Mesendoderm (in vitro differentiated cells): Measurements from ENCODE around the gene PTPRJ.

Source experiments
- DNase-seq: peaks from one replicate; pipeline ENCODE4 v3.0.0; 2013
- H2AK5ac ChIP-seq: 2 replicates; pipeline ENCODE4 v1.6.1; 2013; ENCODE audit warnings: low read length, inconsistent platforms
- H2BK120ac ChIP-seq: 2 replicates; pipeline ENCODE4 v1.6.1; 2013; ENCODE audit warnings: low read depth, mild to moderate bottlenecking, low read length, moderate library complexity, mixed read lengths
- H2BK15ac ChIP-seq: replicated peaks from 2 replicates; pipeline ENCODE4 v1.6.1; 2013; ENCODE audit warnings: low read depth, mild to moderate bottlenecking, moderate library complexity
- H2BK5ac ChIP-seq: 2 replicates; pipeline ENCODE4 v1.6.1; 2013; ENCODE audit warnings: low read length, inconsistent platforms
- H3K18ac ChIP-seq: 2 replicates; pipeline ENCODE4 v1.6.1; 2013; ENCODE audit warnings: mild to moderate bottlenecking, low read length, mixed read lengths
- H3K23ac ChIP-seq: one replicate; pipeline ENCODE4 v1.6.1; 2013; ENCODE audit warnings: low read length
- H3K27ac ChIP-seq: 2 replicates; pipeline ENCODE4 v1.5.1; 2013; ENCODE audit warnings: low read depth, mild to moderate bottlenecking, inconsistent platforms, low read length, moderate library complexity
- H3K27me3 ChIP-seq: 2 replicates; pipeline ENCODE4 v1.6.1; 2013; ENCODE audit warnings: low read length, control low read depth, mild to moderate bottlenecking, inconsistent platforms; ENCODE audit not compliant: insufficient read depth, poor library complexity
- H3K36me3 ChIP-seq: 2 replicates; pipeline ENCODE4 v1.6.1; 2013; ENCODE audit warnings: low read length, inconsistent platforms; ENCODE audit not compliant: control insufficient read depth, insufficient read depth
- H3K4ac ChIP-seq: one replicate; pipeline ENCODE4 v1.6.1; 2013; ENCODE audit warnings: low read depth, mild to moderate bottlenecking, low read length, moderate library complexity
- H3K4me1 ChIP-seq: 2 replicates; pipeline ENCODE4 v1.6.1; 2013; ENCODE audit warnings: low read depth, low read length, inconsistent platforms; ENCODE audit not compliant: control insufficient read depth
- H3K4me2 ChIP-seq: 2 replicates; pipeline ENCODE4 v1.6.1; 2013; ENCODE audit warnings: low read length
- H3K4me3 ChIP-seq: 2 replicates; pipeline ENCODE4 v1.5.1; 2013; ENCODE audit warnings: mild to moderate bottlenecking, low read length
- H3K56ac ChIP-seq: one replicate; pipeline ENCODE4 v1.6.1; 2013; ENCODE audit warnings: low read length
- H3K79me1 ChIP-seq: 2 replicates; pipeline ENCODE4 v1.6.1; 2013; ENCODE audit warnings: low read length, inconsistent platforms
- H3K79me2 ChIP-seq: 2 replicates; pipeline ENCODE4 v1.6.1; 2013; ENCODE audit warnings: mild to moderate bottlenecking, low read length; ENCODE audit not compliant: control insufficient read depth, insufficient read depth
- H3K9ac ChIP-seq: 2 replicates; pipeline ENCODE4 v1.6.1; 2013; ENCODE audit warnings: low read length, inconsistent platforms
- H4K5ac ChIP-seq: one replicate; pipeline ENCODE4 v1.6.1; 2013; ENCODE audit warnings: low read length
- H4K8ac ChIP-seq: one replicate; pipeline ENCODE4 v1.6.1; 2013; ENCODE audit warnings: low read depth, mild to moderate bottlenecking, control low read depth, low read length, moderate library complexity
- WGBS: extraction: QIAGEN DNeasy Blood & Tissue Kit; methylation state at CpG from one replicate; pipeline ENCODE4 v1.1.7; 2013; ENCODE audit warnings: low lambda C conversion rate, missing lambda C conversion rate; ENCODE audit not compliant: insufficient coverage; ENCODE audit errors: extremely low coverage; 5-methylcytosine and 5-hydroxymethylcytosine counted together

Gene PTPRJ

GRCh38 chr11:48087974-48088681 is 107.8 kb downstream of the PTPRJ start:
- Histone ChIP-seq H2AK5ac (no peak overlapping the region), H4K5ac (no peak overlapping the region), H3K36me3 (no peaks in the 10 kb centered on the region), H3K27me3 (no peaks in the 10 kb centered on the region), H3K4me1 (peaks cover 2% of the 10 kb centered on the region), H3K56ac (no peak overlapping the region), H3K4ac (no peak overlapping the region), H3K27ac (no peak overlapping the region), H3K9ac (no peak overlapping the region), H3K79me2 (no peaks in the 10 kb centered on the region), H2BK5ac (no peak overlapping the region), H3K23ac (no peak overlapping the region), H4K8ac (no peak overlapping the region), H3K18ac (no peak overlapping the region), H2BK15ac (no peak overlapping the region), H3K79me1 (peaks cover 2% of the 10 kb centered on the region), H2BK120ac (no peak overlapping the region), H3K4me2 (no peak overlapping the region), H3K4me3 (no peak overlapping the region)
- no peak for DNase-seq
- no CpG with 5 or more reads among the region's 6 CpGs for WGBS

DNA sequence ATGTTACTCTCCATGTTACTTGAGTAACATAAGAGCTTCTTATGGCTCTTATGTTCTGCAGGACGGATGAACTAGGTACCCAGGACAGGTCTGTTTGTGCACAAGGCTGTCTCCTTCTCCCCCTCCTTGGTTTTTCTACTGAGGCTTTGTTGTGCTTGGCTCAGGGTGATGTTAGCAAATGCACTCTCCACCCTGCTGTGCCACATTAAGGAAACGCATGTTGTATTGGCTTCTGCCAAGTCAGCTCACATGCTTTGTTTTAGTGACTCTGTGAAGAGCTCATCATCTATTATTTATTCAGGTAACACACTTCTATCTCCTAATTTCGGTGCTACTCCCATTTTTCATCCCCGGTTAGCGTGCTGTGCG is 108.3 kb downstream of the PTPRJ start:
- Histone ChIP-seq H3K4me2 (no peak overlapping the region), H3K4ac (no peak overlapping the region), H3K23ac (no peak overlapping the region), H3K18ac (no peak overlapping the region), H3K79me2 (no peaks in the 10 kb centered on the region), H3K4me3 (no peak overlapping the region), H3K36me3 (no peaks in the 10 kb centered on the region), H2BK5ac (no peak overlapping the region), H4K5ac (no peak overlapping the region), H3K79me1 (peaks cover 2% of the 10 kb centered on the region), H3K56ac (no peak overlapping the region), H3K27me3 (no peaks in the 10 kb centered on the region), H3K9ac (no peak overlapping the region), H2BK120ac (no peak overlapping the region), H4K8ac (no peak overlapping the region), H3K27ac (no peak overlapping the region), H2AK5ac (no peak overlapping the region), H3K4me1 (peaks cover 2% of the 10 kb centered on the region), H2BK15ac (no peak overlapping the region)
- no peak for DNase-seq
- WGBS, result no CpG with 5 or more reads among the region's 6 CpGs

DNA sequence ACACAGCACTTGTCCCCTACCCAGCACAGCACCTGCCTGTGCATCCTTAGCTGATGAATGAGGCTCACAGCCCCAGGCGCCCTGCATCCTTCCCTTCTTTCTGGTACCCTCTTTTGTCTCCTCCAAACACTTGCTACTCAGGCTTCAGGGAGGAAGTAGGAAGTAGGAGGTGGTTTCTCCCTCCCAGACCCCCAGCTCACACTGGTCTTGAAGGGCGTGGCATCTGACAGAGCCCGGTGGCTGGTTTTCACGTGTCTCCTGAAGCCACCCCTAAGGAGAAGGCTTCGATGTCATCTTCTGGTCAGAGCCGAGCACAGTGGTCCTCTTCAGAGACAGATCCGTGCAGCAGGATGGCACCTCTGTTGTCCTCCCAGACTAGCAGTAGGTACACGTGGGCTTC is 109.8 kb downstream of the PTPRJ start:
- Histone ChIP-seq H3K36me3 (no peaks in the 10 kb centered on the region), H3K18ac (no peak overlapping the region), H2BK15ac (no peak overlapping the region), H3K27ac (no peak overlapping the region), H3K4ac (no peak overlapping the region), H3K4me1 (peaks cover 2% of the 10 kb centered on the region), H3K4me3 (no peak overlapping the region), H3K56ac (no peak overlapping the region), H3K9ac (no peak overlapping the region), H3K27me3 (no peaks in the 10 kb centered on the region), H2BK5ac (no peak overlapping the region), H2AK5ac (no peak overlapping the region), H4K8ac (no peak overlapping the region), H2BK120ac (no peak overlapping the region), H3K79me1 (peaks cover 3% of the 10 kb centered on the region), H3K79me2 (peaks cover 2% of the 10 kb centered on the region), H4K5ac (no peak overlapping the region), H3K4me2 (no peak overlapping the region), H3K23ac (no peak overlapping the region)
- DNase-seq, result no peak
- WGBS, result no CpG with 5 or more reads among the region's 8 CpGs

DNA sequence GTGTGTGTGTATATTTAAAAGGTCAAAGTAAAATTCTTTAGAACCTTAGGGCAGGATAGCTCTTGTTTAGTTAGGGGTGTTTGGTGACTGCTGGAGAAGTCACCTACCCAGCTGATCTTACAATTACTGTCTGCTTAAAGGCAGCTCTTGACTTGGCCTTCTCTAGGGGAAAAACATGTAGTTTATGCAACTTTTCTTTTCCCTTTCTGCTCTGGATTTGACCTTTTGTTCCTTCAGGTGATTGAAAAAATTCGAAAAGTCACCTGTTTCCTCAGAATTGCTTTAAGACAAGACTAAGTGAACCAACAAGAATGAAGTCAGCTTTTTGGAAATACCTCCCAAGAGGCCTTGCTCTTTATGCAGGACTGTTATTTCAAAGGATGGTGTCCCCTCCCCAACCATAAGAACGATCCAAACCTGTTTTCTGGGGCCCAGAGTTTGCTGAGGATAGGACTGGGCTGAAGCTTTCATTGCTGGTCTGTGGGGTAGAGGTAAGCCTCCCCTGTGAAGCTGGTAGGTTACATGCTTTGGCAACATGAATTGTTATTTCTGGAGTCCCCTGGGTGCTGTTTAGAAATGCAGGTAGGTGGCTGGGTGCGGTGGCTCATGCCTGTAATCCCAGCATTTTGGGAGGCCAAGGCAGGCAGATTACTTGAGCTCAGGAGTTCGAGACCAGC is 111.2 kb downstream of the PTPRJ start:
- Histone ChIP-seq H3K27ac (no peak overlapping the region), H2BK120ac (no peak overlapping the region), H3K27me3 (no peaks in the 10 kb centered on the region), H3K4me2 (no peak overlapping the region), H2BK5ac (no peak overlapping the region), H3K18ac (no peak overlapping the region), H4K8ac (no peak overlapping the region), H3K36me3 (no peaks in the 10 kb centered on the region), H3K4ac (no peak overlapping the region), H4K5ac (no peak overlapping the region), H2AK5ac (no peak overlapping the region), H3K79me2 (peaks cover 2% of the 10 kb centered on the region), H3K79me1 (peaks cover 6% of the 10 kb centered on the region), H3K9ac (no peak overlapping the region), H3K56ac (no peak overlapping the region), H3K4me3 (no peak overlapping the region), H3K23ac (no peak overlapping the region), H2BK15ac (no peak overlapping the region), H3K4me1 (peaks cover 10% of the 10 kb centered on the region)
- no peak for DNase-seq
- no CpG with 5 or more reads among the region's 4 CpGs for WGBS

- no peak for DNase-seq
- no CpG with 5 or more reads among the region's 4 CpGs for whole genome bisulfite sequencing
- Histone ChIP-seq H3K36me3 (no peaks in the 10 kb centered on the region), H3K79me1 (peaks cover 11% of the 10 kb centered on the region), H2BK5ac (no peak overlapping the region), H2BK15ac (no peak overlapping the region), H2BK120ac (no peak overlapping the region), H3K79me2 (peaks cover 5% of the 10 kb centered on the region), H3K4me1 (peaks cover 20% of the 10 kb centered on the region), H2AK5ac (no peak overlapping the region), H3K9ac (no peak overlapping the region), H4K5ac (no peak overlapping the region), H3K23ac (no peak overlapping the region), H3K4ac (no peak overlapping the region), H4K8ac (no peak overlapping the region), H3K18ac (no peak overlapping the region), H3K4me2 (no peak overlapping the region), H3K56ac (no peak overlapping the region), H3K27me3 (no peaks in the 10 kb centered on the region), H3K27ac (no peak overlapping the region), H3K4me3 (no peak overlapping the region)
Observed at GRCh38 chr11:48093323-48093722, 113.0 kb downstream of the PTPRJ start.
